ENCODE measurements around the gene TMEM81.

- TF ChIP-seq, protein P1, sequence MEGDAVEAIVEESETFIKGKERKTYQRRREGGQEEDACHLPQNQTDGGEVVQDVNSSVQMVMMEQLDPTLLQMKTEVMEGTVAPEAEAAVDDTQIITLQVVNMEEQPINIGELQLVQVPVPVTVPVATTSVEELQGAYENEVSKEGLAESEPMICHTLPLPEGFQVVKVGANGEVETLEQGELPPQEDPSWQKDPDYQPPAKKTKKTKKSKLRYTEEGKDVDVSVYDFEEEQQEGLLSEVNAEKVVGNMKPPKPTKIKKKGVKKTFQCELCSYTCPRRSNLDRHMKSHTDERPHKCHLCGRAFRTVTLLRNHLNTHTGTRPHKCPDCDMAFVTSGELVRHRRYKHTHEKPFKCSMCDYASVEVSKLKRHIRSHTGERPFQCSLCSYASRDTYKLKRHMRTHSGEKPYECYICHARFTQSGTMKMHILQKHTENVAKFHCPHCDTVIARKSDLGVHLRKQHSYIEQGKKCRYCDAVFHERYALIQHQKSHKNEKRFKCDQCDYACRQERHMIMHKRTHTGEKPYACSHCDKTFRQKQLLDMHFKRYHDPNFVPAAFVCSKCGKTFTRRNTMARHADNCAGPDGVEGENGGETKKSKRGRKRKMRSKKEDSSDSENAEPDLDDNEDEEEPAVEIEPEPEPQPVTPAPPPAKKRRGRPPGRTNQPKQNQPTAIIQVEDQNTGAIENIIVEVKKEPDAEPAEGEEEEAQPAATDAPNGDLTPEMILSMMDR (conservative IDR thresholded peaks at IDR 0.05 in 1 of 2, IDR thresholded peaks at IDR 0.05 in 1 of 2; ENCODE audit: extremely low read depth in 1 of 2, insufficient read depth in 1 of 2, low read depth in 1 of 2, low read length in 2 of 2): no peak
- no peak for TF ChIP-seq EZH2 (IDR thresholded peaks at IDR 0.05; ENCODE audit: borderline replicate concordance, low read length)
Measured at GRCh38 chr1:205088341-205088740, 4.1 kb upstream of the TMEM81 start.
